MCF 10A (cell line): ENCODE results near the gene TGFB1. TPM values are rescaled to one million over a fixed set of nuclear protein-coding genes. Genes with fewer than 3 reads are reported as not detected.

Experiments used
- BruUV-seq: library from RNA; stranded (reverse); fragments of 400-500 nt; replicated peaks from 2 replicates; lab custom pipeline; 2021; lab: Mats Ljungman, UMichigan
- CTCF ChIA-PET: fragments of 300-600 bp; sonication (Branson Sonifier 250); formaldehyde crosslinking; extraction: SDS; loops from one replicate; lab custom pipeline; 2021; ENCODE audit warnings: antibody characterized with exemption, inconsistent platforms; lab: Yijun Ruan, JAX
- POLR2A ChIA-PET: fragments of 300-600, 350-650 bp; sonication (Branson Sonifier 250); formaldehyde crosslinking; extraction: SDS; loops from one replicate; lab custom pipeline; 2020; ENCODE audit warnings: antibody characterized with exemption, inconsistent platforms; lab: Yijun Ruan, JAX
- DNase-seq: peaks from one replicate; pipeline ENCODE4 v3.0.0-alpha.2; 2018; ENCODE audit not compliant: unreplicated experiment
- H3K27ac Mint-ChIP-seq: one replicate; pipeline ENCODE4 v1.8.0; 2022; ENCODE audit warnings: mild to moderate bottlenecking, low read depth, mixed read lengths; ENCODE audit not compliant: unreplicated experiment
- H3K27me3 Mint-ChIP-seq: one replicate; pipeline ENCODE4 v1.8.0; 2022; ENCODE audit warnings: mixed read lengths; ENCODE audit not compliant: insufficient read depth, unreplicated experiment
- H3K36me3 Mint-ChIP-seq: one replicate; pipeline ENCODE4 v1.8.0; 2022; ENCODE audit warnings: mild to moderate bottlenecking, moderate library complexity, mixed read lengths; ENCODE audit not compliant: insufficient read depth, unreplicated experiment
- H3K4me1 Mint-ChIP-seq: one replicate; pipeline ENCODE4 v1.8.0; 2022; ENCODE audit warnings: mixed read lengths; ENCODE audit not compliant: insufficient read depth, unreplicated experiment
- H3K4me3 Mint-ChIP-seq: one replicate; pipeline ENCODE4 v1.8.0; 2022; ENCODE audit warnings: mild to moderate bottlenecking, moderate library complexity, mixed read lengths; ENCODE audit not compliant: unreplicated experiment
- H3K9me3 Mint-ChIP-seq: one replicate; pipeline ENCODE4 v1.8.0; 2022; ENCODE audit warnings: mixed read lengths; ENCODE audit not compliant: unreplicated experiment
- intact Hi-C: fragments of 100-400 bp; cut with micrococcal nuclease; formaldehyde crosslinking; loops from 2 replicates; pipeline ENCODE4 v1.14.1; 2022
- total RNA-seq: library from RNA; stranded (reverse); gene quantifications from 2 replicates; pipeline ENCODE4 v1.2.3, GENCODE V29; 2022
- TF ChIP-seq, protein P1 (sequence below): fragments of 200-600 bp; IDR thresholded peaks from one replicate; pipeline ENCODE4 v1.8.0; 2022; ENCODE audit warnings: antibody characterized with exemption, mild to moderate bottlenecking; ENCODE audit not compliant: unreplicated experiment

The TGFB1 gene
- total RNA-seq, 1 experiment from 2014 or later: 27.8 TPM

DNA sequence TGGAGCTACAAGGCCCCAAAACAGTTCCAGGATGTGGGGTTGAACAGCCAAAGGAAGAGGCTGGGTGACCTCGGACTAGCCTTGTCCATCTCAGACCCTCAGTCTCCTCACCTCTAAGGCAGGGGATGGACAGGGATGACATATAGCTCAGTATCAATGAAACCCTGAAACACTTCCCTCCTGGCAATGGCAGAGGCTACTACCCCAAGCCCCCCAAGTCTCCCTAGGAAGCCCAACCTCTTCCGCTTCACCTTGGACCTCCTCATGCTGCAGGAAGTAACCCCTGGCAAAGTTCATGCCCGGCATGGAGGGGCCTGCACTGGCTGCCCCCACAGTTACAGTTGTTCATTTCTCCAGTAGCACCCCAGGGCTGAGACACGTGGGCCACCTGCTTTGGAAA lies 33.2 kb downstream of the TGFB1 start:
- DNase-seq: no peak
- Mint-ChIP-seq H3K9me3 (no peaks in the 10 kb centered on the region), H3K27me3 (no peaks in the 10 kb centered on the region), H3K36me3 (peaks cover 61% of the 10 kb centered on the region), H3K4me1 (peaks cover 21% of the 10 kb centered on the region), H3K4me3 (no peak overlapping the region), H3K27ac (no peak overlapping the region)
- TF ChIP-seq, protein P1, sequence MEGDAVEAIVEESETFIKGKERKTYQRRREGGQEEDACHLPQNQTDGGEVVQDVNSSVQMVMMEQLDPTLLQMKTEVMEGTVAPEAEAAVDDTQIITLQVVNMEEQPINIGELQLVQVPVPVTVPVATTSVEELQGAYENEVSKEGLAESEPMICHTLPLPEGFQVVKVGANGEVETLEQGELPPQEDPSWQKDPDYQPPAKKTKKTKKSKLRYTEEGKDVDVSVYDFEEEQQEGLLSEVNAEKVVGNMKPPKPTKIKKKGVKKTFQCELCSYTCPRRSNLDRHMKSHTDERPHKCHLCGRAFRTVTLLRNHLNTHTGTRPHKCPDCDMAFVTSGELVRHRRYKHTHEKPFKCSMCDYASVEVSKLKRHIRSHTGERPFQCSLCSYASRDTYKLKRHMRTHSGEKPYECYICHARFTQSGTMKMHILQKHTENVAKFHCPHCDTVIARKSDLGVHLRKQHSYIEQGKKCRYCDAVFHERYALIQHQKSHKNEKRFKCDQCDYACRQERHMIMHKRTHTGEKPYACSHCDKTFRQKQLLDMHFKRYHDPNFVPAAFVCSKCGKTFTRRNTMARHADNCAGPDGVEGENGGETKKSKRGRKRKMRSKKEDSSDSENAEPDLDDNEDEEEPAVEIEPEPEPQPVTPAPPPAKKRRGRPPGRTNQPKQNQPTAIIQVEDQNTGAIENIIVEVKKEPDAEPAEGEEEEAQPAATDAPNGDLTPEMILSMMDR: no peak
- intact Hi-C loops: loop anchor here (10.0 kb wide), 1 partner anchor 254 kb away; the partner anchor contains the start of gene CEACAM21
- ChIA-PET POLR2A (no interaction called here), CTCF (interaction anchor here (3.6 kb wide), 1 partner anchor 12 kb away, joined by 14 read pairs; no protein-coding TSS in a partner anchor)
- BruUV-seq: no TSS peak

DNA sequence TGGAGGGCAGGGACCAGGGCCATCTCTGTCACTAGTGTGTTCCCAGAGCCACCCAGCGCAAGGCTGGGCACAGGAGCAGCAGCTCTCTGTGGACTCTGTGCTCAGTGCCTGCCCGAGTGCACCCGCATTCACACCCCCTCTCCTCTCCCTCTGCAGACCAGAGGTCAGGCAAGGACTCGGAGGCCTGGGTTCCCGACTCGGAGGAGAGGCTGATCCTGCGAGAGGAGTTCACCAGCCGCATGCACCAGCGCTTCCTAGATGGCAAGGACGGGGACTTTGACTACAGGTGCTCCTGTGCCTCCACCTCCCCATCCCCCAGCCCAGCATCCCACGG lies 33.6 kb downstream of the TGFB1 start:
- Mint-ChIP-seq H3K4me3 (no peak overlapping the region), H3K36me3 (peaks cover 61% of the 10 kb centered on the region), H3K27me3 (no peaks in the 10 kb centered on the region), H3K27ac (no peak overlapping the region), H3K9me3 (no peaks in the 10 kb centered on the region), H3K4me1 (peaks cover 17% of the 10 kb centered on the region)
- TF ChIP-seq, protein P1: no peak
- DNase-seq: no peak
- intact Hi-C loops: loop anchor here (10.0 kb wide), 1 partner anchor 255 kb away; the partner anchor contains the start of gene CEACAM21
- ChIA-PET POLR2A (no interaction called here), CTCF (no interaction called here)
- BruUV-seq: no TSS peak

DNA sequence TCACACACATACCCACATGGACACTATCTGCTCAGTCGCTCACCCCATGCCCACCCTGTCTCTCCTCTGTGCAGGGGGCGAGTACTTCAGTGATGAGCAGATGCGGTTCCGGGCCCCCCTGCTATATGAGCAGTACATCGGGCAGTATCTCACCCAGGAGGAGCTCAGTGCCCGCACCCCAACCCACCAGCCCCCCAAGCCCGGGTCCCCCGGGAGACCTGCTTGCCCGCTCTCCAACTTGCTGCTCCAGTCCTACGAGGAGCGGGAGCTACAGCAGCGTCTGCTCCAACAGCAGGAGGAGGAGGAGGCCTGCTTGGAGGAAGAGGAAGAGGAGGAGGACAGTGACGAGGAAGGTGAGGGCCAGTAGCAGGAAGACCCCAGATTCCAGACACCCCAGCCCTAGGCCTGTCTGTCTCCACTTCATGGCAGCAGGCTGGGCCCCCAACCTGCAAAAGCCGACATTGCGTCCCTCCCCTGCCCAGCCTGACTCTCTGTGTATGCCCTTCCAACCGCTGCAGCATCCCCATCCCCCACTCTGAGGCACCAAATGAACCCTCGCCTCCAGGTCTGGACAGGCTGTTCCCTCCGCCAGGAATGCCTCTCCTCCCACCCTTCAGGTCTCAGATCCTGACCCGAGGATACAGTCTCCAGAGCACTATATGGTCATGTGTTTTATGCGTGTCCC lies 34.1 kb downstream of the TGFB1 start:
- CTCF ChIA-PET: interaction anchor here (3.5 kb wide), 1 partner anchor 12 kb away, joined by 18 read pairs; no protein-coding TSS in a partner anchor
- DNase-seq: no peak

More for the DNA sequence above, 34.1 kb downstream of the TGFB1 start:
- Mint-ChIP-seq H3K27ac (no peak overlapping the region), H3K9me3 (no peaks in the 10 kb centered on the region), H3K4me3 (no peak overlapping the region), H3K27me3 (no peaks in the 10 kb centered on the region), H3K4me1 (peaks cover 11% of the 10 kb centered on the region), H3K36me3 (peaks cover 58% of the 10 kb centered on the region)
- POLR2A ChIA-PET: interaction anchor here (0.6 kb wide), 1 partner anchor 1172 kb away, joined by 5 read pairs; no protein-coding TSS in a partner anchor
- BruUV-seq: no TSS peak
- TF ChIP-seq, protein P1: no peak
- intact Hi-C loops: loop anchor here (10.0 kb wide), 1 partner anchor 255 kb away; the partner anchor contains the start of gene CEACAM21
